Liver (tissue), 9 donors: ENCODE measurements around the gene FBN3. TPM values are rescaled to one million over a fixed set of nuclear protein-coding genes. Genes with fewer than 3 reads are reported as not detected.
"Not testable (repeated sequence)": the region's sequence is repeated elsewhere in the genome, so short reads cannot be mapped to it uniquely, and the experiment has no call there.

Source experiments
- DNase-seq: peaks from one replicate; pipeline ENCODE4 v3.0.0-alpha.2; 2017; ENCODE audit warnings: low spot score
- H3K27ac ChIP-seq, 2 donors: one replicate each; pipeline ENCODE4 v1.7.0; 2013; ENCODE audit warnings: inconsistent platforms in 2 of 2, low read length in 2 of 2, control low read depth in 1 of 2, low read depth in 1 of 2, mild to moderate bottlenecking in 1 of 2
- H3K27me3 ChIP-seq, 4 donors: one replicate each; pipeline versions ENCODE4 v1.6.1 to v1.7.0; 2013; ENCODE audit warnings: low read length in 3 of 4, inconsistent platforms in 1 of 4, mild to moderate bottlenecking in 1 of 4, moderate library complexity in 1 of 4; ENCODE audit not compliant: control insufficient read depth in 4 of 4, insufficient read depth in 4 of 4
- H3K36me3 ChIP-seq, 4 donors: one replicate each; pipeline versions ENCODE4 v1.6.1 to v1.7.0; 2013; ENCODE audit warnings: low read length in 3 of 4, mild to moderate bottlenecking in 3 of 4, low read depth in 1 of 4, moderate library complexity in 1 of 4; ENCODE audit not compliant: control insufficient read depth in 4 of 4, insufficient read depth in 3 of 4
- H3K4me1 ChIP-seq, 4 donors: one replicate each; pipeline versions ENCODE4 v1.6.1 to v1.7.0; 2013; ENCODE audit warnings: low read length in 3 of 4, mild to moderate bottlenecking in 3 of 4, moderate library complexity in 1 of 4; ENCODE audit not compliant: control insufficient read depth in 4 of 4, insufficient read depth in 4 of 4
- H3K4me3 ChIP-seq, 3 donors: one replicate each; pipeline versions ENCODE4 v1.6.1 to v1.7.0; 2013; ENCODE audit warnings: low read length in 3 of 3, control low read depth in 1 of 3, low read depth in 1 of 3, mild to moderate bottlenecking in 1 of 3
- H3K9ac ChIP-seq, 2 donors: one replicate each; pipeline ENCODE4 v1.7.0; 2013; ENCODE audit warnings: low read length in 2 of 2, mild to moderate bottlenecking in 2 of 2, moderate library complexity in 2 of 2, control low read depth in 1 of 2, low read depth in 1 of 2
- H3K9me3 ChIP-seq, 4 donors: one replicate each; pipeline versions ENCODE4 v1.6.1 to v1.7.0; 2013; ENCODE audit warnings: low read length in 3 of 4; ENCODE audit not compliant: control insufficient read depth in 4 of 4
- CTCF ChIP-seq: fragments of 150-350 bp; IDR thresholded peaks from 2 replicates; pipeline ENCODE4 v1.5.1; 2017; ENCODE audit warnings: improper control_type of control experiment, low read depth, low read length; ENCODE audit not compliant: missing input control
- EGR1 ChIP-seq, 2 donors: IDR thresholded peaks; 2 replicates each; pipeline ENCODE4 v1.6.1; 2016 to 2018; ENCODE audit warnings: antibody characterized with exemption in 2 of 2, low read depth in 2 of 2
- FOXA1 ChIP-seq: IDR thresholded peaks from 2 replicates; pipeline ENCODE4 v1.6.1; 2016; ENCODE audit warnings: antibody characterized with exemption
- FOXA2 ChIP-seq: IDR thresholded peaks from 2 replicates; pipeline ENCODE4 v1.6.1; 2016; ENCODE audit warnings: antibody characterized with exemption
- GABPA ChIP-seq, 2 donors: IDR thresholded peaks in 1 of 2; conservative IDR thresholded peaks in 1 of 2; 2 replicates each; pipeline ENCODE4 v1.6.1; 2016; ENCODE audit warnings: antibody characterized with exemption in 2 of 2, mild to moderate bottlenecking in 1 of 2, moderate library complexity in 1 of 2
- HNF4A ChIP-seq, 2 donors: conservative IDR thresholded peaks; 2 replicates each; pipeline ENCODE4 v1.6.1; 2016; ENCODE audit warnings: antibody characterized with exemption in 2 of 2, mild to moderate bottlenecking in 2 of 2
- HNF4G ChIP-seq: IDR thresholded peaks from 2 replicates; pipeline ENCODE4 v1.6.1; 2016; ENCODE audit warnings: antibody characterized with exemption
- JUND ChIP-seq, 2 donors: IDR thresholded peaks; 2 replicates each; pipeline ENCODE4 v1.6.1; 2016; ENCODE audit warnings: antibody characterized with exemption in 2 of 2
- MAX ChIP-seq: IDR thresholded peaks from 2 replicates; pipeline ENCODE4 v1.6.1; 2016; ENCODE audit warnings: antibody characterized with exemption
- NR2F2 ChIP-seq: IDR thresholded peaks from 2 replicates; pipeline ENCODE4 v1.6.1; 2016; ENCODE audit warnings: antibody characterized with exemption
- RAD21 ChIP-seq, 2 donors: IDR thresholded peaks; 2 replicates each; pipeline ENCODE4 v1.6.1; 2016; ENCODE audit warnings: antibody characterized with exemption in 2 of 2, mild to moderate bottlenecking in 2 of 2
- REST ChIP-seq: IDR thresholded peaks from 2 replicates; pipeline ENCODE4 v1.6.1; 2016; ENCODE audit warnings: antibody characterized with exemption, mild to moderate bottlenecking
- SP1 ChIP-seq: IDR thresholded peaks from 2 replicates; pipeline ENCODE4 v1.6.1; 2018; ENCODE audit warnings: antibody characterized with exemption, mild to moderate bottlenecking
- TAF1 ChIP-seq: conservative IDR thresholded peaks from 2 replicates; pipeline ENCODE4 v1.6.1; 2016; ENCODE audit warnings: antibody characterized with exemption, mild to moderate bottlenecking
- YY1 ChIP-seq: IDR thresholded peaks from 2 replicates; pipeline ENCODE4 v1.6.1; 2016; ENCODE audit warnings: antibody characterized with exemption, mild to moderate bottlenecking
- WGBS: extraction: QIAGEN DNeasy Blood & Tissue Kit; methylation state at CpG from one replicate; pipeline ENCODE4 v1.1.7; 2013; 5-methylcytosine and 5-hydroxymethylcytosine counted together
- polyA plus RNA-seq, 2 donors: library from polyadenylated mRNA; stranded (reverse) in 1 of 2; unstranded in 1 of 2; fragments of 200-250 nt in 1 of 2; fragments of >200 nt in 1 of 2; fragmentation: Nextera tagmentation in 1 of 2; extraction: Ambion mirVana in 1 of 2; gene quantifications; one replicate each; pipeline versions ENCODE4 v1.2.1 to v1.2.3, GENCODE V29; 2013 to 2015
- total RNA-seq, 2 donors: library from RNA; depleted of rRNA; stranded (reverse); fragments of >200 nt; gene quantifications; one replicate each; pipeline ENCODE4 v1.2.3, GENCODE V29; 2014
- TF ChIP-seq, protein P1 (sequence below): IDR thresholded peaks from 2 replicates; pipeline ENCODE4 v1.6.1; 2016; ENCODE audit warnings: antibody characterized with exemption
- TF ChIP-seq, protein P2 (sequence below): IDR thresholded peaks from 2 replicates; pipeline ENCODE4 v1.6.1; 2016; ENCODE audit warnings: antibody characterized with exemption
- donor health status: healthy.
- donor health status: healthy.
- donor health status: healthy.
- donor health status: healthy.
- donor health status: healthy.

FBN3 gene
- total and polyA plus RNA-seq, 4 donors, result under 0.01 to 0.61 (median 0.08) TPM; not detected in 1

DNA sequence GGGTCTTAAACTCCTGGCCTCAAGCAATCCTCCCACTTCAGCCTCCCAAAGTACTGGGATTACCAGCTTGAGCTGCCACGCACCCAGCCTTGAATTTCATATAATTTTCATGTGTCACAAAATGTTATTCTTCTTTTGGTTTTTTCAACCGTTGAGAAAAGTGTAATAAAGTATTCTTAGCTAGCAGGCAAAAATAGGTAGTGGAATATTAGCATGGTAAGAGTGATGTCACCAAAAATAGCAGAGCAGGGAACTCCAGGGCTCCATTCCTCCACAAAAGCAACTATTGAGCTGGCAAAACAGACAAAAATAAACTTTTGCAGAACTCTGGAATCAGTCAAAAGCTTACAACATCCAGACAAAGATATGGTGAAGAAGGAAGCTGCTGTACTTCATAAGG lies 43.9 kb downstream of the FBN3 start:
- Histone ChIP-seq H3K4me3 (no peak overlapping the region), H3K9ac (no peak overlapping the region), H3K4me1 (no peaks in the 10 kb centered on the region), H3K36me3 (no peaks in the 10 kb centered on the region), H3K27me3 (no peaks in the 10 kb centered on the region), H3K9me3 (no peaks in the 10 kb centered on the region), H3K27ac (no peak overlapping the region)
- 77% methylated on average over 2 of the region's 2 CpGs for WGBS
- no peak for DNase-seq
- TF ChIP-seq FOXA2, result no peak
- TF ChIP-seq JUND (IDR thresholded peaks at IDR 0.05), result no peak
- TF ChIP-seq HNF4A (conservative IDR thresholded peaks at IDR 0.05), result no peak
- no peak for TF ChIP-seq RAD21 (IDR thresholded peaks at IDR 0.05)
- no peak for TF ChIP-seq NR2F2
- no peak for TF ChIP-seq GABPA (IDR thresholded peaks at IDR 0.05 in 1 of 2, conservative IDR thresholded peaks at IDR 0.05 in 1 of 2)
- TF ChIP-seq FOXA1, result no peak
- TF ChIP-seq YY1, result no peak

- H3K4me3 ChIP-seq, DNase-seq, H3K9ac ChIP-seq, H3K36me3 ChIP-seq, H3K27me3 ChIP-seq, H3K9me3 ChIP-seq, H3K4me1 ChIP-seq, H3K27ac ChIP-seq: not testable (repeated sequence)
- WGBS, result 91% methylated on average over 12 of the region's 12 CpGs
These were observed 47.5 kb downstream of the FBN3 start for GRCh38 chr19:8101910-8102309.

GRCh38 chr19:8101311-8101710 lies 48.1 kb downstream of the FBN3 start:
- no peaks in the 10 kb centered on the region for H3K4me1 ChIP-seq
- no peak for DNase-seq
- no peak for TF ChIP-seq REST
- TF ChIP-seq SP1, result no peak
- no peak for TF ChIP-seq EGR1 (IDR thresholded peaks at IDR 0.05; ENCODE audit: low read depth in 2 of 2)
- TF ChIP-seq TAF1, result no peak
- TF ChIP-seq CTCF, result no peak
- TF ChIP-seq, protein P1, sequence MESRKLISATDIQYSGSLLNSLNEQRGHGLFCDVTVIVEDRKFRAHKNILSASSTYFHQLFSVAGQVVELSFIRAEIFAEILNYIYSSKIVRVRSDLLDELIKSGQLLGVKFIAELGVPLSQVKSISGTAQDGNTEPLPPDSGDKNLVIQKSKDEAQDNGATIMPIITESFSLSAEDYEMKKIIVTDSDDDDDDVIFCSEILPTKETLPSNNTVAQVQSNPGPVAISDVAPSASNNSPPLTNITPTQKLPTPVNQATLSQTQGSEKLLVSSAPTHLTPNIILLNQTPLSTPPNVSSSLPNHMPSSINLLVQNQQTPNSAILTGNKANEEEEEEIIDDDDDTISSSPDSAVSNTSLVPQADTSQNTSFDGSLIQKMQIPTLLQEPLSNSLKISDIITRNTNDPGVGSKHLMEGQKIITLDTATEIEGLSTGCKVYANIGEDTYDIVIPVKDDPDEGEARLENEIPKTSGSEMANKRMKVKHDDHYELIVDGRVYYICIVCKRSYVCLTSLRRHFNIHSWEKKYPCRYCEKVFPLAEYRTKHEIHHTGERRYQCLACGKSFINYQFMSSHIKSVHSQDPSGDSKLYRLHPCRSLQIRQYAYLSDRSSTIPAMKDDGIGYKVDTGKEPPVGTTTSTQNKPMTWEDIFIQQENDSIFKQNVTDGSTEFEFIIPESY, result no peak
- no peak for TF ChIP-seq JUND (IDR thresholded peaks at IDR 0.05)
- TF ChIP-seq GABPA (IDR thresholded peaks at IDR 0.05 in 1 of 2, conservative IDR thresholded peaks at IDR 0.05 in 1 of 2), result no peak
- no peak for TF ChIP-seq HNF4A (conservative IDR thresholded peaks at IDR 0.05)
- TF ChIP-seq NR2F2, result no peak
- no peak for TF ChIP-seq HNF4G
- TF ChIP-seq RAD21 (IDR thresholded peaks at IDR 0.05), result no peak
- TF ChIP-seq, protein P2, sequence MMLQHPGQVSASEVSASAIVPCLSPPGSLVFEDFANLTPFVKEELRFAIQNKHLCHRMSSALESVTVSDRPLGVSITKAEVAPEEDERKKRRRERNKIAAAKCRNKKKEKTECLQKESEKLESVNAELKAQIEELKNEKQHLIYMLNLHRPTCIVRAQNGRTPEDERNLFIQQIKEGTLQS, result no peak
- TF ChIP-seq MAX, result no peak
- no peak for TF ChIP-seq YY1
- TF ChIP-seq FOXA2, result no peak
- no peak for TF ChIP-seq FOXA1

More at GRCh38 chr19:8101311-8101710, 48.1 kb downstream of the FBN3 start:
- H3K9ac ChIP-seq, result no peak overlapping the region
- H3K36me3 ChIP-seq, result no peaks in the 10 kb centered on the region
- H3K4me3 ChIP-seq, result no peak overlapping the region
- no peak overlapping the region for H3K27ac ChIP-seq
- no peaks in the 10 kb centered on the region for H3K27me3 ChIP-seq
- peaks cover 0 to 2% (median 2%) of the 10 kb centered on the region in 4 donors for H3K9me3 ChIP-seq
- WGBS, result 94% methylated on average over 4 of the region's 4 CpGs
